ENCODE results near the gene CYB5R3.

DNA sequence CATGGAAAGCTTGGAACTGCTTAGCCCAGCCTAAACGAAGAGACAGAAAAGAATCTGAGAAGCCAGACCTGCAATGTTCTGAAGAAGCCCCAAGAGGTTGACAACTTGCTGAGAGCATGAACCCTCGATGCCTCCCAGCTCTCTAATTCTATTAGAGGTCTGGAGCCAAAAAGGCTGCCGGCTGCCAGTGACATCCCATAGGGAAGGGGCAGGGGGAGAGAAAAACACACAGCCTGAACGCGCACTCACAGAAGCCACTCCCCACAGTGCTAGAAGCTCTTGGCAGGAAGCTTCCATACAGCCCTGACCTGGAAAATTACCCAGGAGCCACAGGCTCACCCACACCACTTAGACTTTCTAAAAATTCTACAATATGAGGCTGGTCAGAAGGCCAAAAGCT is 52.9 kb downstream of the CYB5R3 start:
- TF ChIP-seq, protein P1, sequence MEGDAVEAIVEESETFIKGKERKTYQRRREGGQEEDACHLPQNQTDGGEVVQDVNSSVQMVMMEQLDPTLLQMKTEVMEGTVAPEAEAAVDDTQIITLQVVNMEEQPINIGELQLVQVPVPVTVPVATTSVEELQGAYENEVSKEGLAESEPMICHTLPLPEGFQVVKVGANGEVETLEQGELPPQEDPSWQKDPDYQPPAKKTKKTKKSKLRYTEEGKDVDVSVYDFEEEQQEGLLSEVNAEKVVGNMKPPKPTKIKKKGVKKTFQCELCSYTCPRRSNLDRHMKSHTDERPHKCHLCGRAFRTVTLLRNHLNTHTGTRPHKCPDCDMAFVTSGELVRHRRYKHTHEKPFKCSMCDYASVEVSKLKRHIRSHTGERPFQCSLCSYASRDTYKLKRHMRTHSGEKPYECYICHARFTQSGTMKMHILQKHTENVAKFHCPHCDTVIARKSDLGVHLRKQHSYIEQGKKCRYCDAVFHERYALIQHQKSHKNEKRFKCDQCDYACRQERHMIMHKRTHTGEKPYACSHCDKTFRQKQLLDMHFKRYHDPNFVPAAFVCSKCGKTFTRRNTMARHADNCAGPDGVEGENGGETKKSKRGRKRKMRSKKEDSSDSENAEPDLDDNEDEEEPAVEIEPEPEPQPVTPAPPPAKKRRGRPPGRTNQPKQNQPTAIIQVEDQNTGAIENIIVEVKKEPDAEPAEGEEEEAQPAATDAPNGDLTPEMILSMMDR (IDR thresholded peaks at IDR 0.05) = no peak
- no peak for TF ChIP-seq POLR2A (IDR thresholded peaks at IDR 0.05)
- TF ChIP-seq POLR2AphosphoS5 (IDR thresholded peaks at IDR 0.05) = no peak

Measured in prostate gland (tissue), 2 donors.